MG63 (cell line): ENCODE results near the gene NCAM2. TPM values are rescaled to one million over a fixed set of nuclear protein-coding genes. Genes with fewer than 3 reads are reported as not detected.

ENCODE experiments used
- DNase-seq: peaks from one replicate; pipeline ENCODE4 v3.0.0-alpha.2; 2020
- H3K27me3 ChIP-seq: fragments of 250-450 bp; sonication (Bioruptor Pico); 2 replicates; pipeline ENCODE4 v1.5.1; 2020; ENCODE audit warnings: mild to moderate bottlenecking, moderate library complexity
- H3K36me3 ChIP-seq: fragments of 250-450 bp; sonication (Bioruptor Pico); 2 replicates; pipeline ENCODE4 v1.5.1; 2020; ENCODE audit warnings: mild to moderate bottlenecking, moderate library complexity
- H3K4me3 ChIP-seq: fragments of 250-450 bp; sonication (Bioruptor Pico); 2 replicates; pipeline ENCODE4 v1.5.1; 2020; ENCODE audit warnings: mild to moderate bottlenecking, moderate library complexity
- H3K9me3 ChIP-seq: fragments of 250-450 bp; sonication (Bioruptor Pico); 2 replicates; pipeline ENCODE4 v1.5.1; 2020; ENCODE audit warnings: mild to moderate bottlenecking, moderate library complexity
- total RNA-seq: library from RNA; depleted of rRNA; stranded (reverse); fragments of >200 nt; shearing (Covaris generic); gene quantifications from 2 replicates; pipeline ENCODE4 v1.2.3, GENCODE V29; 2014; ENCODE audit warnings: low replicate concordance

NCAM2 gene
- total RNA-seq, 1 experiment from 2014 or later = 2.5 TPM

DNA sequence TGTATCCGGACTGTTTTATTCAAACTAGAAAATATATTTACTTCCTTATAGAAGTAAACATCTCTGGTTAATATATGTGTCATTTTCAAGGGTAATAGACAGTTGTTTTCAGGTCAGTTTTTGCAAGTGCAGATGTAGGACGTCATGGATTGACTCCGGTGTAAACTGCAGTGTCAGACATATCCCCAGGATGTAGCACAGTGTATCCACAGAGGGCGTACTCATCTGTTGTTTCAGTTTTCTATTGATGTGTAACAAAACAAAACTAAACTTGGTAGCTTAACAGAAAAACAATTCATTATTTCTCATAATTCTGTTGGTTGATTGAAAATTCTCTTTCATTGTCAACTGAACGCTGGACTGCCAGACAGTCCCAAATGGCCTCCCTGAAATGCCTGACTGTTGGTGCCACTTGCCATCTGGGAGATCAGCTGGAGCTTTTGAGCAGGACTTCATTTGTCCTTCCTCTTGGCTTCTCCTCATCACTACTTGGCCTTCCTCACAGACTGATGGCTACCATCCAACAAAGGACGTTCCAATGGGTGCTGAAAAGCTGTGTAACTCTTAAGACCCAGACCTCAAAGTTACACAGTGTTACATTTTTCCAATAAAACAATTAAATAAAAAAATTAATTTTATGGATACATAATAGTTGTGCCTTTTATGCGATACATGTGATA, 181.6 kb downstream of the NCAM2 start:
- no peak overlapping the region for H3K4me3 ChIP-seq
- no peaks in the 10 kb centered on the region for H3K27me3 ChIP-seq
- no peaks in the 10 kb centered on the region for H3K9me3 ChIP-seq
- no peaks in the 10 kb centered on the region for H3K36me3 ChIP-seq
- no peak for DNase-seq

DNA sequence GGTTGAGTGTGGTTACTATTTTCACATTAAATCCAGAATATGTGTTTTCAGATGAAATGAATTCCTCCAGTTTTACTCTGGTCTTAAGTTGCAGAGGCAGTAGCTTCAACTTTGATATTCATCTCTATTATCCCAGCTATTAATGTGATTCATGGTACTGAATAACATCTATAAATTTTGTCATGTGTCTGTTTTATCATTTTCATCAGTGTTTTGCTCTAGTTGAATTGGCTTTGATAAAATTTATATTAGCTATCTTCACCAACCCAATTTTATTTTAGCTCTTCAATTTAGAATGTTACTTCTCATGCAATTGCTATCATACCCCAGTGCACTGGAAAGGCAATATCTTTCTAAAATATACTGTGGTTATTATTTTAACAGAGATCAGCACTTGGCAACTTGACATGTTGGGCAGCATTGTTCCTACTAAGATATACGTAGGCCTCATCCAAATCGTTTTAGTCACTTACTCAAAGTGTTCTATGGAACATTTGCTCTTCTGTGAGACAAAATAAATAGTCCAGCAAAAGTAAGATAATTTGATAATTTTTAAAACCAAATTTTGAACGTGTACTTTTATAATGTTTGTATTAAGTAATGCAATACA, 184.3 kb downstream of the NCAM2 start:
- Histone ChIP-seq H3K27me3 (no peaks in the 10 kb centered on the region), H3K4me3 (no peak overlapping the region), H3K36me3 (no peaks in the 10 kb centered on the region), H3K9me3 (no peaks in the 10 kb centered on the region)
- no peak for DNase-seq

DNA sequence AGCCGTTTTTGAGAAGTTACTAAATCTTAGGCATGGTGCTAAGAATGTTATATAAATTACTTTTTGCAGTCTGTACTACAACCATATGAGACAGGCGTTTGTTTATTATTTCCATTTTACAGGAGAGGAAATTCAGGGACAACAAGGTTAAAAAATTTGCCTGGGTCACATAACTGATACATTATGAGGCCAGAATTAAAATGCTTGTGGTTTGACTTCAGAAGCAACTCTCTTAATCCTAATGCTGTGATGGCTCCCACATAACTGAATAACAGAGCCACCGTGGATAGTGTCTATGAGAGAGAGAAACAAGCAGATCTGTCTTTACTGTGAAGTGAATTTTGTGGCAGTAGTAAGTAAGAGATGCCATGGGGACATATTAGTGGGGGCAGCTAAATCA, 184.9 kb downstream of the NCAM2 start:
- no peaks in the 10 kb centered on the region for H3K9me3 ChIP-seq
- H3K36me3 ChIP-seq = no peaks in the 10 kb centered on the region
- H3K27me3 ChIP-seq = no peaks in the 10 kb centered on the region
- DNase-seq = no peak
- H3K4me3 ChIP-seq = no peak overlapping the region

- no peak overlapping the region for H3K4me3 ChIP-seq
- no peaks in the 10 kb centered on the region for H3K36me3 ChIP-seq
- DNase-seq = no peak
- H3K27me3 ChIP-seq = no peaks in the 10 kb centered on the region
- no peaks in the 10 kb centered on the region for H3K9me3 ChIP-seq
Observed at GRCh38 chr21:21184771-21185528, 186.7 kb downstream of the NCAM2 start.

DNA sequence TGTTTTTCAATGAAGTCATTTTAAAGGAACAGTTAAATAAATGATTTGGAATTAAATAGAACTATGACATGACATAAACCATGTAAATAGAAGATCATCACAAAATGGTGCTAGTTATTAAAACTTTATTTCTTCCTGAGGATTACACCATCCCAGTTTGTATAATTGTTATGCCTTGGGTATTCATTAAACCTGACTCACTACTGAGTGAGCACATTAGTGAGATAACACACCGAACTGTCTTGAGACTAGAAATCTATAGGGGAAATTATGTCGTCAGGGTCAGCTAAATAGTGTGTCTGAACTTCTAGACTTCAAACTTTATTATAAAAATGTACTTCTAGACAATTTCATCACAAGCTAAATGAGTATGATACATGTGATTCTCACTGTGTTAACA, 189.4 kb downstream of the NCAM2 start:
- no peaks in the 10 kb centered on the region for H3K27me3 ChIP-seq
- DNase-seq = no peak
- H3K36me3 ChIP-seq = no peaks in the 10 kb centered on the region
- H3K9me3 ChIP-seq = no peaks in the 10 kb centered on the region
- H3K4me3 ChIP-seq = peak overlapping the region; percentile 6

DNA sequence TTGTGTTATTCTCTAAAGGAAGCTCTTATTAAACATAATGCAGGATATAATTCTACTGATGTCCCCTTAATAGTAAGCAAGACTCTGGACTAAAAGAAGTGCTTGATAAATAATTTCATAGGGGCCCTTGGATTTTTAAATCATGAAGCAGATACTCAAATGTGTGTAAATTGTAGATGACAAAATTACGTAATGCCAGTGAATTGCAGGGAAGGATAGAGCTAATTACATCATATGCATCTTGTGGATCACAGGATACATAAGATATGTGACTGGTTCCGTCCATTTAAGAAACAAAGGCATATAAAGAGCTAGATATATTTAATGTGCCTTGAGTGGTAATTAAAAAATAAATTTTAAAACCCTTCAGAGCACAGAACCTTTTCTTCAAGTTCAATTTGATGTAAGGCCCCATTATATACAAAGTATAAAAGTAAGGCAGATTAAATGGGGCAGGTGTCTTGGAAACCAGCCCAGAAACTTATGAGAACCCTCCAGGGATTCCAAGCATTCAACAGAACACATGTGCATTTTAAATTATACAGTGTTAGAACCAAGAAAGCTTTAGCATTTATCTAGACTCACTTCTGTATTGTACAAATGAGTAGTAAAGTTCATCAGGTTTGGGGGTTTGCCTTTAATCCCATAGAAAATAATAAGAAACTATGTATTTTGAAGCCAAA, 190.4 kb downstream of the NCAM2 start:
- Histone ChIP-seq H3K36me3 (no peaks in the 10 kb centered on the region), H3K9me3 (no peaks in the 10 kb centered on the region), H3K4me3 (no peak overlapping the region), H3K27me3 (no peaks in the 10 kb centered on the region)
- no peak for DNase-seq

DNA sequence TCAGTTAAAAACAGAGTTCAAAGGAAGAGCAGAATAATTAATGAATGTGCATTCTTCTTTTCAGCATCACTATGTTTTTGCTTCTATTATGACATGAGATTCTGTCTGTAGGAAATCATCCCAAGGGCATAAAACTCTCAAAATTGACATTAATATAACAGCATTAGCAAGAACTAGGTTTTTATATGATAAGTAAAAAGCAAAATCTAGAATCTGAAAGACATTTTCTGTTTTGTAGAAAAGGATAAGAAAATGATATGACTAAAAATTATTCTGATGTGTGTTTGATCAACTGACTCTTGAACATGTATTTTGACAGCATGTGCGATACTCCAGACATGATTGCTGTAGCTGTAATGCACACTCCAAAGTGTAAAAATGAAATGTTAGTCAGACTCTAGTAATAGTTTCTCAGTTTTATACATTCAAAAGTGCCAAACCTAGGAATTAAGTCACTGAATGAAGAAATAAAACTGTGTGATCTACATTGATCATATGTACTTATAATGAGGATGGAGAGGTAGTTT, 197.3 kb downstream of the NCAM2 start:
- Histone ChIP-seq H3K4me3 (no peak overlapping the region), H3K36me3 (peaks cover 5% of the 10 kb centered on the region), H3K27me3 (no peaks in the 10 kb centered on the region), H3K9me3 (no peaks in the 10 kb centered on the region)
- DNase-seq = no peak

GRCh38 chr21:21196087-21196486, 197.9 kb downstream of the NCAM2 start:
- no peaks in the 10 kb centered on the region for H3K9me3 ChIP-seq

GRCh38 chr21:21196848-21197247, 198.6 kb downstream of the NCAM2 start:
- no peak overlapping the region for H3K4me3 ChIP-seq
- no peaks in the 10 kb centered on the region for H3K27me3 ChIP-seq
- no peak for DNase-seq
- no peaks in the 10 kb centered on the region for H3K9me3 ChIP-seq
- peaks cover 5% of the 10 kb centered on the region for H3K36me3 ChIP-seq

More at GRCh38 chr21:21196087-21196486, 197.9 kb downstream of the NCAM2 start:
- H3K36me3 ChIP-seq = peaks cover 5% of the 10 kb centered on the region
- no peak overlapping the region for H3K4me3 ChIP-seq
- H3K27me3 ChIP-seq = no peaks in the 10 kb centered on the region
- DNase-seq = peak; percentile 27

DNA sequence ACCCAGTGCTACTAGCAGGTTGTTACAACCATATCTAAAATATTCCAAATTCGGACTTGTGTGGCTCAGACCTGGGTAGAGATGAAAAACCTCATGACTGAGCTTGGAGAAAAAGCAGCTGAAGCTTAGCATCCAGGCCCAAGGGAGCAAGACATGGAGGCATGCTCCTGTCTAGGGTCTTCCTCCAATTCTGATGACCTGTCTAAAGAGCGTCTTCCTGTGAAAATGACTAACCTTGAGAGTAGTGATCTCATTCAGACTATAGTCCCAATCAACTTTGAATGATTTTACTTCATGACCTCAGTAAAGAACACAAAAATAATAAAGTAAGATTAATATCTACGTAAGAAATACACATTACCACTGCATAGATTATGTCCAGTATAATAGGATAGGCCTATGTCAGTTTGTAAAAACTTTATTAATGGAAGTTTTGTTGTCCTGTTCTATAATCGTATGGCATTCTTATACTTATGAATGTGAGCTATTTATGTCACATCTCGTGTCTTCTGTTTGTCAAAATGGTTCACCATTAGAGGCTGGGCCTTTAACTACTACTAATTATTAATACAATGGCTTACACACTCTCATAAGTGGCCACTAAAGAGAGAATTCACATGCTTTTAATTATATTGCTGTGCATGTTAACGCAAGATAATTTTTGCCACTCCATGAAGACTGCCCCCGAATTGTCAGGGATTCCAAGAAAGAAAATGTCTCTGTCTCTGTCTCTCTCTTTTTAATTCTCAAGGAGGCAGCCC, 201.3 kb downstream of the NCAM2 start:
- DNase-seq = no peak
- Histone ChIP-seq H3K4me3 (no peak overlapping the region), H3K9me3 (peaks cover 4% of the 10 kb centered on the region), H3K36me3 (peaks cover 5% of the 10 kb centered on the region), H3K27me3 (no peaks in the 10 kb centered on the region)

- peak; percentile 85 for DNase-seq
- H3K9me3 ChIP-seq = peaks cover 4% of the 10 kb centered on the region
- H3K4me3 ChIP-seq = peak overlapping the region; percentile 48
- H3K36me3 ChIP-seq = peaks cover 5% of the 10 kb centered on the region
- H3K27me3 ChIP-seq = no peaks in the 10 kb centered on the region
Observed at GRCh38 chr21:21200103-21200938, 202.1 kb downstream of the NCAM2 start.

DNA sequence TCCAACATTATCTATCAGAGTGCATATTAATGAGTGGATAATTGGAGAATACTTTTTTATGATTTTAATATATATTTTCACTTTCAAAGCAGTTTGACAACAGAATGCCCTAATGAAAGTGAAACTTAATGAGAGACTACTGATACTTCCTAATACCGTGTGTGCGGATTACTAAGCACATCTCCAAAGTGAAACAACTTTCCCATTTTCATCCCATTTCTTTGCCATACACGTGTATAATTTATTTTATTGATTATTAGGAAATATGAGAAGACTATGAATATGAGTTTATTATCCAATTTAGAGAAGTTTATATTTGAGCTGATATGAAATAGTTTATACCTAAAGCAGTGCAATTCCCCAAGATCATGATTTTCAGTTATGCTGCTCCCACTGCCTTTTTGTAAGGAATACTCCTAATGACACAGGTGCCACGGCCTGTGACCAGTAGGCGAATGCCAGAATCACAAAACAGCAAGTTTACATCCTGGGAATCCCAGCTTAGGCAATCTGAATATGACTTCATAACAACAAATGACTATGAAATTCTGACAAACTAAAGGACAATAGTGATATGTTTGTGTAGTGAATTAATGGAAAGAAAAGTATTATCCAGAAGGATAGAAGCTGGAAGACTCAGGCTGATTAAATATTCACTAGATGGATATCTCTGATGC, 202.9 kb downstream of the NCAM2 start:
- DNase-seq = no peak
- H3K4me3 ChIP-seq = peak overlapping the region; percentile 48
- no peaks in the 10 kb centered on the region for H3K27me3 ChIP-seq
- peaks cover 4% of the 10 kb centered on the region for H3K9me3 ChIP-seq
- peaks cover 5% of the 10 kb centered on the region for H3K36me3 ChIP-seq

GRCh38 chr21:21203822-21204339, 205.7 kb downstream of the NCAM2 start:
- DNase-seq = no peak
- H3K9me3 ChIP-seq = peaks cover 6% of the 10 kb centered on the region
- H3K4me3 ChIP-seq = no peak overlapping the region
- H3K36me3 ChIP-seq = peaks cover 5% of the 10 kb centered on the region
- H3K27me3 ChIP-seq = no peaks in the 10 kb centered on the region

GRCh38 chr21:21204366-21204996, 206.3 kb downstream of the NCAM2 start:
- Histone ChIP-seq H3K4me3 (no peak overlapping the region), H3K36me3 (peaks cover 2% of the 10 kb centered on the region), H3K9me3 (peaks cover 6% of the 10 kb centered on the region), H3K27me3 (no peaks in the 10 kb centered on the region)
- no peak for DNase-seq
